RWPE1 (cell line): ENCODE data around the gene UNC5B.

Experiments used
- CTCF ChIA-PET: fragments of 350-600 bp; sonication (Branson Sonifier 250); formaldehyde crosslinking; extraction: SDS; loops from one replicate; lab custom pipeline; 2021; lab: Yijun Ruan, JAX
- POLR2A ChIA-PET: fragments of 400-600 bp; formaldehyde crosslinking; extraction: SDS; loops from one replicate; lab custom pipeline; 2020; ENCODE audit warnings: antibody characterized with exemption; ENCODE audit not compliant: low non-redundant PET; lab: Yijun Ruan, JAX
- DNase-seq: peaks from one replicate; pipeline ENCODE4 v3.0.0; 2012; ENCODE audit warnings: low spot score
- H3K27ac ChIP-seq: fragments of 450-650 bp; 2 replicates; pipeline ENCODE4 v1.5.1; 2017
- TF ChIP-seq, protein P1 (sequence below): fragments of 450-650 bp; conservative IDR thresholded peaks from 2 replicates; pipeline ENCODE4 v1.5.1; 2017; ENCODE audit warnings: low read depth, mild to moderate bottlenecking

Gene UNC5B

DNA sequence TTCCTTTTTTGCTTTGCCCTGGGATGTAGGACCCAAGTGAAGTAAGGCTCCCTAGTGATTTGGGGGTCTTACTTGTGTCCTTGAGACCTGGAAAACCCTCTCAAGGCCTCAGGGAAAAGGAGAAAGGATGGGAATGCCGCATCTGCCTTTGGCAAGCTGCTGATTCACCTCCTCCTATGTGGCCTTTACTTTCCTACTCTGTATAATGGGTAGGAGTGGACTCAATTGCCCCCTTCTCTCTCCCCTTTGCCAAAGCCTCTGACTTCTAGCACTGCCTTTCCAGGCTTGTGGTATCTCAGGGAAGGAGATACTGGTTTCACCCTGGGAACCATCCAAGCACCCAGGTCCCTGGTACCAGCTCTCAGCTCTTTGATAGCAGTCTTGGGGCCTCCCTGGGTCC is 35.4 kb downstream of the UNC5B start:
- TF ChIP-seq, protein P1, sequence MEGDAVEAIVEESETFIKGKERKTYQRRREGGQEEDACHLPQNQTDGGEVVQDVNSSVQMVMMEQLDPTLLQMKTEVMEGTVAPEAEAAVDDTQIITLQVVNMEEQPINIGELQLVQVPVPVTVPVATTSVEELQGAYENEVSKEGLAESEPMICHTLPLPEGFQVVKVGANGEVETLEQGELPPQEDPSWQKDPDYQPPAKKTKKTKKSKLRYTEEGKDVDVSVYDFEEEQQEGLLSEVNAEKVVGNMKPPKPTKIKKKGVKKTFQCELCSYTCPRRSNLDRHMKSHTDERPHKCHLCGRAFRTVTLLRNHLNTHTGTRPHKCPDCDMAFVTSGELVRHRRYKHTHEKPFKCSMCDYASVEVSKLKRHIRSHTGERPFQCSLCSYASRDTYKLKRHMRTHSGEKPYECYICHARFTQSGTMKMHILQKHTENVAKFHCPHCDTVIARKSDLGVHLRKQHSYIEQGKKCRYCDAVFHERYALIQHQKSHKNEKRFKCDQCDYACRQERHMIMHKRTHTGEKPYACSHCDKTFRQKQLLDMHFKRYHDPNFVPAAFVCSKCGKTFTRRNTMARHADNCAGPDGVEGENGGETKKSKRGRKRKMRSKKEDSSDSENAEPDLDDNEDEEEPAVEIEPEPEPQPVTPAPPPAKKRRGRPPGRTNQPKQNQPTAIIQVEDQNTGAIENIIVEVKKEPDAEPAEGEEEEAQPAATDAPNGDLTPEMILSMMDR, result no peak
- peak overlapping the region; percentile 98 for H3K27ac ChIP-seq
- CTCF ChIA-PET, result interaction anchor here (0.7 to 1.3 kb wide), 3 partner anchors 13 to 772 kb away, joined by 3 to 7 read pairs (median 3); no protein-coding TSS in a partner anchor
- no peak for DNase-seq
- POLR2A ChIA-PET, result interaction anchor here (1.3 kb wide), 1 partner anchor 13 kb away, joined by 4 read pairs; no protein-coding TSS in a partner anchor

DNA sequence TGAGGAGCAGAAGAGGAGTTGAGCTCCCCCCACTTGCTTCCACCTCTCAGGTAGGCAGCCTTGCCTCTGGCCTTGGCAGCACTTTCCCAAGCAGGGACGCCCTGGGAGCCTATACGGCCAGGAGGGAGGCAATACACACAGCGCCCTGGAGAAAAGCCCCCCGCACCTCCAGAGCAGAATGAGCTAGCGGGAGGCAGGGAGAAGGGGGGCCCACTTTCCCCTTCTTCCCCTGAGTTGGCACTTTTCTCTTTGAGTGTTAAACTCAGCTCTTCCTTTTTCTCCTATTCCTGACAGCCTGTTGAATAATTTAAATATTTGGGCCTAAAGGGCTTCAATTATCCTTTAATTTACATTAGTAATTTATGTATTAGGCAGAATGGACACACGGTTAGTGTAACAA is 35.8 kb downstream of the UNC5B start:
- ChIA-PET POLR2A (interaction anchor here (0.6 kb wide), 1 partner anchor 19 kb away, joined by 4 read pairs; no protein-coding TSS in a partner anchor), CTCF (interaction anchor here (0.6 to 1.3 kb wide), 3 partner anchors 12 to 1509 kb away, joined by 3 to 7 read pairs (median 4); no protein-coding TSS in a partner anchor)
- DNase-seq, result no peak
- H3K27ac ChIP-seq, result peak overlapping the region; percentile 98
- TF ChIP-seq, protein P1, result no peak

DNA sequence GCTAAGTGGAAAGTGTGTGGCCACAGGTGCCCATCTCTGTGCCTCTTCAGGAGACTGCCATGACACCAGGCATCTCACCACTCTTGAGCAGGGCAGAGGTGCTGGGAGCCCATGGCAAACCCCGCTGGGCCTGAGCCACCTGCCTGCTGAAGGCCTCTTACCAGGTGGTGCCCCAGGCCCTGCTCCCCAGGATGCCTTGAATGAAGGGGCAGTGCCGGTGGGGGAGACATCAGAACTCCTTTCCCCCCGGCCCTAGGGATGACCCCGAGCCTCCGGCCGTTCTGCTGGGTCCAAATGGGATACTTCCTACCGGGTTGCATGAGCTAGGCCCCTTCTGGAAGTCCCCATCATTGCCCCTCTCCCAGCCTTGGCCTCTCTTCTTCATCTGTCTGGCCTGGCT is 37.6 kb downstream of the UNC5B start:
- H3K27ac ChIP-seq, result peak overlapping the region; percentile 42
- ChIA-PET CTCF (interaction anchor here (0.6 kb wide), 1 partner anchor 20 kb away, joined by 3 read pairs; no protein-coding TSS in a partner anchor), POLR2A (no interaction called here)
- TF ChIP-seq, protein P1, result no peak
- DNase-seq, result no peak

DNA sequence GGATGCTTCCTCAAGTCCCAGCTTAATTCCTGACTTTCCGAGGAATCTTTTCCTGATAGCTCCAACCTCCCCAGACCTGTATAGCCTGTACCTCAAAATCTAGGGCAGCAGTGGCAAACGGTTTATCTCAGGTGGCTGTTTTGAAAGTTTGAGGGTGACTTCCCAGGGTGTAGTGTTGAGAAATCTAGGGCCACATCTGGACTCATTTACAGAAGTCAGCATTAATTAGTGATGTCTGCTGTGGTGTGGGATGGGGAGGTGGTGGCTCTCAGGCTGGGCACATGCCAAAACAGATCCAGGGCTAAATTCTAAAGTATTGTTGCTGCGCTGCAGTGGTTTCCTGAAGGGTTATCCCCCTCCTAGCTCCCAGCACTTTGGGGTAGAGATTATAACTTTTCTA is 38.0 kb downstream of the UNC5B start:
- TF ChIP-seq, protein P1, result no peak
- POLR2A ChIA-PET, result no interaction called here
- DNase-seq, result no peak
- H3K27ac ChIP-seq, result peak overlapping the region; percentile 42
- CTCF ChIA-PET, result no interaction called here

DNA sequence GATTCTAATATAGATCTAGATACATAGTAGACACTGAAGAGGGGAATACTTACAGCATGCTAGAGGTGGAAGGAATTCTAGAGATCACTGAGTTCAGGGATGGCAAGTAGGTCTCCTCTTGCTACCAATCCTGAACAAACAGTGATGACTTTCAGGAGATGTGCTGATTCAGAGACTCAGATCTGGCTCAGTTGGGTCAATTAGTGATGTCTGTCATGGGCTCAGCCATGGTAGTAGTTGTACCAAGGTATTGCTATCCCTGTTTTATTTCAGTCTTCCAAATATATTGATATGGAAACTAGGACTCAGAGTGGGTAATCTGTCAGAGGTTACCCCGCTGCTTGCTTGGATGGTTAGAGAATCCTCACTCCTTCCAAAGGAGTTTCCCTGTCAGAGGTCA is 38.5 kb downstream of the UNC5B start:
- ChIA-PET POLR2A (no interaction called here), CTCF (no interaction called here)
- TF ChIP-seq, protein P1, result no peak
- no peak overlapping the region for H3K27ac ChIP-seq
- no peak for DNase-seq

DNA sequence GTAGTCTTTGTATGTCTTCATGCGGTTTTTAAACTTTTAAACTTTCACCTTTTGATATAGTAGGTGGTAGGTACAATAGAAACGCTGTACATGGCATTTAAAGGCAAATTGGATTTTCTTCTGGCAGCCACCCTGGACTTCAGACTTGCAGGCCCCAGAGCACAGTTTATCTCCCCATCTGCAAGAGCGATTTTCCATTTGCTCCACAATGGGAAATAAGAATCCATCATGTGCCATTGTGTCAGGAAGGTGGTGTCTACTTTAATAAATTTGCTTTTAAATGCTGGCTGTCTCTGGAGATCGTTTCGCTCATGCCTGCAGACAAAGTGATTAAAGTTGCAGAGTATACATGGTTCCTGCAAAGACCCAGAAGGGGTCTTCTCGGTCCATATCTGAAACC is 38.9 kb downstream of the UNC5B start:
- H3K27ac ChIP-seq, result no peak overlapping the region
- POLR2A ChIA-PET, result no interaction called here
- CTCF ChIA-PET, result no interaction called here
- TF ChIP-seq, protein P1, result no peak
- DNase-seq, result no peak
